H1 (cell line): ENCODE data around the gene CPNE4. TPM values are rescaled to one million over a fixed set of nuclear protein-coding genes. Genes with fewer than 3 reads are reported as not detected.

Experiments
- CTCF ChIA-PET: fragments of 300-600 bp; sonication (Branson Sonifier 250); formaldehyde crosslinking; loops from one replicate; lab custom pipeline; 2021; ENCODE audit not compliant: partially characterized antibody; lab: Charles Lee
- POLR2A ChIA-PET: fragments of 300-600 bp; sonication (Branson Sonifier 250); formaldehyde crosslinking; loops from one replicate; lab custom pipeline; 2021; ENCODE audit warnings: inconsistent platforms; ENCODE audit not compliant: partially characterized antibody; lab: Charles Lee
- DNase-seq, 2 experiments: peaks; one replicate each; pipeline versions ENCODE4 v3.0.0 to v3.0.0-alpha.2; 2010 to 2022; ENCODE audit warnings: low spot score in 2 of 2, low read depth in 1 of 2, mixed read lengths in 1 of 2
- FAIRE-seq: peaks from 2 replicates; lab custom pipeline; 2011; peaks lifted over from hg19 to GRCh38; lab: Jason Lieb, UNC
- H2AFZ ChIP-seq: 2 replicates; pipeline ENCODE4 v1.8.1; 2012; ENCODE audit warnings: low read length, inconsistent platforms
- H2AK5ac ChIP-seq: 2 replicates; pipeline ENCODE4 v1.6.1; 2013; ENCODE audit warnings: low read depth, low read length
- H2BK120ac ChIP-seq: replicated peaks from 2 replicates; pipeline ENCODE3; 2013; ENCODE audit warnings: low read depth, low read length, inconsistent platforms
- H2BK12ac ChIP-seq: 2 replicates; pipeline ENCODE4 v1.6.1; 2013; ENCODE audit warnings: low read depth, low read length
- H2BK15ac ChIP-seq: 2 replicates; pipeline ENCODE4 v1.6.1; 2013; ENCODE audit warnings: low read length
- H2BK20ac ChIP-seq: 2 replicates; pipeline ENCODE4 v1.6.1; 2013; ENCODE audit warnings: low read length
- H2BK5ac ChIP-seq: 2 replicates; pipeline ENCODE4 v1.6.1; 2013; ENCODE audit warnings: low read depth, low read length
- H3K14ac ChIP-seq: 2 replicates; pipeline ENCODE4 v1.6.1; 2013; ENCODE audit warnings: inconsistent platforms; ENCODE audit not compliant: insufficient read length
- H3K18ac ChIP-seq: 2 replicates; pipeline ENCODE4 v1.6.1; 2013; ENCODE audit warnings: low read length; ENCODE audit errors: extremely low read depth
- H3K23ac ChIP-seq: 2 replicates; pipeline ENCODE4 v1.6.1; 2013; ENCODE audit warnings: inconsistent platforms; ENCODE audit not compliant: insufficient read length
- H3K23me2 ChIP-seq: 2 replicates; pipeline ENCODE4 v1.6.1; 2013; ENCODE audit warnings: low read depth, low read length
- H3K27ac ChIP-seq: 2 replicates; pipeline ENCODE4 v1.6.1; 2011; ENCODE audit warnings: low read depth, low read length, inconsistent platforms
- H3K27me3 ChIP-seq, 4 experiments: replicated peaks in 1 of 4; 1 replicate in 1 of 4; 2 replicates in 3 of 4; pipeline versions ENCODE4 v1.6.1 to v1.8.1; 2011 to 2013; ENCODE audit warnings: low read length in 3 of 4, mild to moderate bottlenecking in 3 of 4, inconsistent platforms in 2 of 4, mixed read lengths in 2 of 4, moderate library complexity in 1 of 4; ENCODE audit not compliant: control insufficient read depth in 3 of 4, insufficient read depth in 3 of 4; ENCODE audit errors: extremely low read depth in 1 of 4
- H3K36me3 ChIP-seq, 4 experiments: 2 replicates each; pipeline versions ENCODE4 v1.6.1 to v1.8.1; 2011 to 2013; ENCODE audit warnings: mild to moderate bottlenecking in 4 of 4, low read length in 3 of 4, moderate library complexity in 2 of 4, control low read depth in 1 of 4, inconsistent platforms in 1 of 4; ENCODE audit not compliant: insufficient read depth in 4 of 4, control insufficient read depth in 2 of 4
- H3K4ac ChIP-seq: replicated peaks from 2 replicates; pipeline ENCODE3; 2013; ENCODE audit warnings: low read length, low read depth, mixed read lengths, inconsistent platforms; ENCODE audit not compliant: insufficient read length
- H3K4me1 ChIP-seq, 4 experiments: replicated peaks in 1 of 4; 1 replicate in 1 of 4; 2 replicates in 3 of 4; pipeline versions ENCODE4 v1.6.1 to v1.8.1; 2011 to 2013; ENCODE audit warnings: low read length in 3 of 4, inconsistent platforms in 2 of 4, mixed read lengths in 1 of 4; ENCODE audit not compliant: insufficient read depth in 4 of 4, control insufficient read depth in 3 of 4
- H3K4me2 ChIP-seq, 2 experiments: 2 replicates each; pipeline versions ENCODE4 v1.6.1 to v1.8.1; 2011 to 2013; ENCODE audit warnings: low read depth in 2 of 2, low read length in 2 of 2, control low read depth in 1 of 2, inconsistent platforms in 1 of 2, mild to moderate bottlenecking in 1 of 2; ENCODE audit not compliant: insufficient read depth in 1 of 2
- H3K4me3 ChIP-seq, 4 experiments: fragments of 200-600, 300-600 bp in 1 of 4; sonication (generic), shearing (Covaris generic), sonication (Bioruptor Twin) in 1 of 4; 2 replicates each; pipeline versions ENCODE4 v1.5.1 to v1.8.1; 2011 to 2016; ENCODE audit warnings: low read length in 4 of 4, low read depth in 3 of 4, control low read depth in 2 of 4, inconsistent platforms in 2 of 4, mild to moderate bottlenecking in 2 of 4, mixed read lengths in 1 of 4, moderate library complexity in 1 of 4; ENCODE audit not compliant: insufficient read depth in 2 of 4; ENCODE audit errors: extremely low read depth in 1 of 4
- H3K56ac ChIP-seq: replicated peaks from 2 replicates; pipeline ENCODE3; 2013; ENCODE audit warnings: low read depth, mild to moderate bottlenecking, mixed read lengths, low read length, inconsistent platforms; ENCODE audit not compliant: insufficient read length
- H3K79me1 ChIP-seq: 2 replicates; pipeline ENCODE4 v1.6.1; 2013; ENCODE audit warnings: low read depth, low read length, control low read depth
- H3K79me2 ChIP-seq, 2 experiments: 2 replicates each; pipeline versions ENCODE4 v1.6.1 to v1.8.1; 2012 to 2013; ENCODE audit warnings: low read length in 2 of 2, mild to moderate bottlenecking in 2 of 2, inconsistent platforms in 1 of 2; ENCODE audit not compliant: insufficient read depth in 2 of 2, control insufficient read depth in 1 of 2
- H3K9ac ChIP-seq, 4 experiments: replicated peaks in 1 of 4; 1 replicate in 1 of 4; 2 replicates in 3 of 4; pipeline versions ENCODE4 v1.6.1 to v1.8.1; 2011 to 2013; ENCODE audit warnings: low read depth in 3 of 4, low read length in 3 of 4, control low read depth in 2 of 4, mild to moderate bottlenecking in 2 of 4, moderate library complexity in 2 of 4, inconsistent platforms in 1 of 4; ENCODE audit errors: extremely low read depth in 1 of 4
- H3K9me3 ChIP-seq, 2 experiments: 2 replicates each; pipeline versions ENCODE4 v1.6.1 to v1.8.1; 2012 to 2013; ENCODE audit warnings: mild to moderate bottlenecking in 2 of 2, moderate library complexity in 2 of 2, control low read depth in 1 of 2, inconsistent platforms in 1 of 2, low read depth in 1 of 2, low read length in 1 of 2, mixed read lengths in 1 of 2; ENCODE audit not compliant: insufficient read depth in 2 of 2
- H4K20me1 ChIP-seq, 2 experiments: replicated peaks in 1 of 2; 2 replicates each; pipeline versions ENCODE3 to v1.8.1; 2011 to 2013; ENCODE audit warnings: inconsistent platforms in 2 of 2, low read length in 2 of 2, mild to moderate bottlenecking in 1 of 2; ENCODE audit not compliant: insufficient read depth in 2 of 2, control insufficient read depth in 1 of 2
- H4K5ac ChIP-seq: 2 replicates; pipeline ENCODE4 v1.6.1; 2013; ENCODE audit warnings: low read length, low read depth, mixed read lengths, inconsistent platforms; ENCODE audit not compliant: insufficient read length
- H4K8ac ChIP-seq: 2 replicates; pipeline ENCODE4 v1.8.0; 2013; ENCODE audit warnings: mild to moderate bottlenecking, moderate library complexity, low read length, inconsistent platforms; ENCODE audit not compliant: insufficient read depth; ENCODE audit errors: extremely low read depth
- H4K91ac ChIP-seq: replicated peaks from 2 replicates; pipeline ENCODE3; 2013; ENCODE audit warnings: low read length, mixed read lengths, inconsistent platforms; ENCODE audit not compliant: insufficient read length
- BACH1 ChIP-seq: IDR thresholded peaks from 2 replicates; pipeline ENCODE4 v1.6.1; 2012; ENCODE audit warnings: low read length, improper control_type of control experiment
- CHD2 ChIP-seq: IDR thresholded peaks from 2 replicates; pipeline ENCODE4 v1.6.1; 2012; ENCODE audit warnings: low read length, improper control_type of control experiment
- EP300 ChIP-seq, 2 experiments: IDR thresholded peaks; 1 replicate in 1 of 2; 2 replicates in 1 of 2; pipeline ENCODE4 v1.6.1; 2011 to 2012; ENCODE audit warnings: low read depth in 2 of 2, low read length in 2 of 2, mild to moderate bottlenecking in 2 of 2, borderline replicate concordance in 1 of 2, inconsistent platforms in 1 of 2, moderate library complexity in 1 of 2
- FOSL1 ChIP-seq: IDR thresholded peaks from 2 replicates; pipeline ENCODE4 v1.6.1; 2011; ENCODE audit warnings: mild to moderate bottlenecking, low read depth, low read length, moderate library complexity; ENCODE audit not compliant: insufficient read depth
- MAFK ChIP-seq: IDR thresholded peaks from 2 replicates; pipeline ENCODE4 v1.6.1; 2012; ENCODE audit warnings: low read depth, mild to moderate bottlenecking, improper control_type of control experiment, low read length
- NANOG ChIP-seq: IDR thresholded peaks from 2 replicates; pipeline ENCODE4 v1.6.1; 2011; ENCODE audit warnings: low read length, low read depth, mild to moderate bottlenecking, inconsistent platforms; ENCODE audit not compliant: insufficient read depth, poor library complexity, severe bottlenecking
- RNF2 ChIP-seq: fragments of 200-900, 300-1000 bp; sonication (generic); IDR thresholded peaks from 2 replicates; pipeline ENCODE4 v1.7.1; 2016; ENCODE audit warnings: borderline replicate concordance, low read depth, mild to moderate bottlenecking, antibody characterized with exemption, low read length; ENCODE audit not compliant: poor library complexity, severe bottlenecking; ENCODE audit errors: missing control alignments
- SIX5 ChIP-seq: IDR thresholded peaks from 2 replicates; pipeline ENCODE4 v1.6.1; 2011; ENCODE audit warnings: mild to moderate bottlenecking, low read depth, low read length
- SP2 ChIP-seq: IDR thresholded peaks from 2 replicates; pipeline ENCODE4 v1.6.1; 2012; ENCODE audit warnings: mild to moderate bottlenecking, low read length, inconsistent platforms
- ZNF274 ChIP-seq: IDR thresholded peaks from 2 replicates; pipeline ENCODE4 v1.7.0; 2012; ENCODE audit warnings: low read length, borderline replicate concordance; ENCODE audit errors: extremely low read depth
- WGBS, 2 experiments: shearing (Covaris generic) in 1 of 2; methylation state at CpG; one replicate each; pipeline versions ENCODE4 v1.1.6 to v1.1.7; 2013 to 2015; ENCODE audit warnings: low lambda C conversion rate in 2 of 2, mixed read lengths in 2 of 2, inconsistent platforms in 1 of 2, low coverage in 1 of 2, missing lambda C conversion rate in 1 of 2; ENCODE audit not compliant: insufficient replicate concordance in 2 of 2, insufficient coverage in 1 of 2, insufficient read length in 1 of 2; ENCODE audit errors: extremely low coverage in 1 of 2, missing lambda C conversion rate in 1 of 2; 5-methylcytosine and 5-hydroxymethylcytosine counted together
- polyA plus RNA-seq, 7 experiments: library from polyadenylated mRNA; depleted of rRNA in 3 of 7; stranded (reverse) in 5 of 7; unstranded in 2 of 7; fragments of >200 nt in 5 of 7; fragments of 200-250 nt in 2 of 7; gene quantifications; 1 replicate in 5 of 7; 2 replicates in 1 of 7; 4 replicates in 1 of 7; pipeline versions ENCODE4 v1.2.1 to v1.2.3, GENCODE V29; 2011 to 2013; ENCODE audit warnings: missing spikeins in 2 of 7, mixed read lengths in 2 of 7
- total RNA-seq: library from RNA; stranded (reverse); fragmentation: NEBNext Ultra II Directional; extraction: Animal tissue kit (Norgen Biotek cat#: 25700); gene quantifications from 2 replicates; pipeline ENCODE4 v1.2.1, GENCODE V29; 2021
- TF ChIP-seq, protein P1 (sequence below): IDR thresholded peaks from 2 replicates; pipeline ENCODE4 v1.6.1; 2012; ENCODE audit warnings: inconsistent platforms

CPNE4 gene
- total and polyA plus RNA-seq, 2 of the 8 experiments (the other 6 are each of a cell fraction or from before 2014, with no cell fraction given), result 0.82 to 3.8 TPM

- no peak overlapping the region for H2BK120ac ChIP-seq
- no peak overlapping the region for H2BK15ac ChIP-seq
- H3K23ac ChIP-seq, result no peak overlapping the region
- FAIRE-seq (no peak), DNase-seq (no peak)
- no peak overlapping the region for H4K8ac ChIP-seq
- no peak overlapping the region for H3K4me2 ChIP-seq
- 91% methylated on average over 2 of the region's 3 CpGs; no CpG with 5 or more reads in 1 of the 2 experiments for WGBS, 2 experiments
- no peak overlapping the region for H3K4ac ChIP-seq
- no peaks in the 10 kb centered on the region for H4K20me1 ChIP-seq
- no peak overlapping the region for H3K18ac ChIP-seq
- no peak overlapping the region for H3K56ac ChIP-seq
- H3K4me3 ChIP-seq, result no peak overlapping the region
- no peak overlapping the region for H4K5ac ChIP-seq
- H3K14ac ChIP-seq, result no peak overlapping the region
- no peaks in the 10 kb centered on the region for H3K79me2 ChIP-seq
- no peak overlapping the region for H4K91ac ChIP-seq
- H3K36me3 ChIP-seq, result no peaks in the 10 kb centered on the region
- H3K4me1 ChIP-seq, result no peaks in the 10 kb centered on the region
- CTCF ChIA-PET, result interaction anchor here (0.6 to 0.7 kb wide), 3 partner anchors 40 to 299 kb away, joined by 3 to 4 read pairs (median 3); no protein-coding TSS in a partner anchor
- no peaks in the 10 kb centered on the region for H3K9me3 ChIP-seq
- H3K9ac ChIP-seq, result no peak overlapping the region
- POLR2A ChIA-PET, result no interaction called here
- H2BK20ac ChIP-seq, result no peak overlapping the region
- no peak overlapping the region for H2AK5ac ChIP-seq
- H2BK12ac ChIP-seq, result no peak overlapping the region
- H2BK5ac ChIP-seq, result no peak overlapping the region
- H2AFZ ChIP-seq, result no peak overlapping the region
- TF ChIP-seq NANOG, result no peak
- TF ChIP-seq SP2, result no peak
- no peak for TF ChIP-seq BACH1
- TF ChIP-seq FOSL1, result no peak
- TF ChIP-seq, protein P1, sequence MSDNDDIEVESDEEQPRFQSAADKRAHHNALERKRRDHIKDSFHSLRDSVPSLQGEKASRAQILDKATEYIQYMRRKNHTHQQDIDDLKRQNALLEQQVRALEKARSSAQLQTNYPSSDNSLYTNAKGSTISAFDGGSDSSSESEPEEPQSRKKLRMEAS, result no peak
- no peak for TF ChIP-seq ZNF274
- no peak for TF ChIP-seq MAFK
- TF ChIP-seq CHD2, result no peak
- no peak for TF ChIP-seq SIX5
- TF ChIP-seq EP300 (IDR thresholded peaks at IDR 0.05; ENCODE audit: borderline replicate concordance in 1 of 2, low read depth in 2 of 2, low read length in 2 of 2), result no peak
- TF ChIP-seq RNF2, result no peak
- H3K27ac ChIP-seq, result no peak overlapping the region
- H3K79me1 ChIP-seq, result no peaks in the 10 kb centered on the region
- no peaks in the 10 kb centered on the region for H3K23me2 ChIP-seq
- no peaks in the 10 kb centered on the region for H3K27me3 ChIP-seq
These were observed 305.7 kb downstream of the CPNE4 start for GRCh38 chr3:131728898-131729642.
